ENCODE data around the gene MYO10.

The MYO10 gene

DNA sequence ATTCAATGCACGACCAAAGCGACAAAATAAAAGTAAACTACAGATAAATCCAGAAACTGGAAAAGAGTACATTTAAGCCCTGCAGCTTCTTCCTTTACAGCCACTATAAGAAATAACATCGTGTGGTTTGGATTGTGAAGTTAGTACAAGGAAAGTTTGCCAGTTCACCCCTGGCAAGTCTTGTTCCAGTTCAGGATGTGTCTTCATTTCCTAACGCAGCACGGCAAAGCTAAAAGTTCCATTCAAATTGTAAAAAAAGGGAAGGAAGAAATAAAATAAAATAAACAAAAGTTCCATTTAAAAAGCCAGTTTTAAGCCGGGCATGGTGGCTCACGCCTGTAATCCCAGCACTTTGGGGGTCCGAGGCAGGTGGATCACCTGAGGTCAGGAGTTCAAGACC lies 236.0 kb downstream of the MYO10 start:
- no peaks in the 10 kb centered on the region for H3K36me3 ChIP-seq (ENCODE audit: insufficient read depth)
- TF ChIP-seq, protein P1, sequence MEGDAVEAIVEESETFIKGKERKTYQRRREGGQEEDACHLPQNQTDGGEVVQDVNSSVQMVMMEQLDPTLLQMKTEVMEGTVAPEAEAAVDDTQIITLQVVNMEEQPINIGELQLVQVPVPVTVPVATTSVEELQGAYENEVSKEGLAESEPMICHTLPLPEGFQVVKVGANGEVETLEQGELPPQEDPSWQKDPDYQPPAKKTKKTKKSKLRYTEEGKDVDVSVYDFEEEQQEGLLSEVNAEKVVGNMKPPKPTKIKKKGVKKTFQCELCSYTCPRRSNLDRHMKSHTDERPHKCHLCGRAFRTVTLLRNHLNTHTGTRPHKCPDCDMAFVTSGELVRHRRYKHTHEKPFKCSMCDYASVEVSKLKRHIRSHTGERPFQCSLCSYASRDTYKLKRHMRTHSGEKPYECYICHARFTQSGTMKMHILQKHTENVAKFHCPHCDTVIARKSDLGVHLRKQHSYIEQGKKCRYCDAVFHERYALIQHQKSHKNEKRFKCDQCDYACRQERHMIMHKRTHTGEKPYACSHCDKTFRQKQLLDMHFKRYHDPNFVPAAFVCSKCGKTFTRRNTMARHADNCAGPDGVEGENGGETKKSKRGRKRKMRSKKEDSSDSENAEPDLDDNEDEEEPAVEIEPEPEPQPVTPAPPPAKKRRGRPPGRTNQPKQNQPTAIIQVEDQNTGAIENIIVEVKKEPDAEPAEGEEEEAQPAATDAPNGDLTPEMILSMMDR (conservative IDR thresholded peaks at IDR 0.05; ENCODE audit: low read depth, low read length) = no peak

DNA sequence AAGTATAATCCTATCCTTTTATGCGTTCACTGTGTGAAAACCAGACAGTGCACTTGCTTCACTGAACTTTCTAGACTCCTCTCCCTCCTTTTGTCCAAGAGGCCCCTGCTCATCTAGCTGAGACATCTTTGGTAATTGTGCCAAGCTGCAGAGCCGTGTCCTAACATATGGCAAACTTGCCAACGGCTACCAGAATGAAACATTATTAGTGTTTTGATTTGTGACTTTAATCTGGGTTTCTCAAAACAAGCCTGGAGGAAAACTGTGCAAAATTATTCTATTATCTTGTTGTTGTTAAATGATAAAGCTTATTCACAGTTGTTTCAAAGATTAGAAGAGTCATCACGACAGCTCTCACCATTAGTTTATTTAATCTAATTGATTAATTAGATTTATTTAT lies 240.3 kb downstream of the MYO10 start:
- Histone ChIP-seq H4K20me1 (ENCODE audit: insufficient read depth) (no peaks in the 10 kb centered on the region), H3K27ac (no peak overlapping the region), H2AFZ (ENCODE audit: low read depth) (no peak overlapping the region), H3K9ac (no peak overlapping the region), H3K27me3 (ENCODE audit: insufficient read depth, low read depth) (no peaks in the 10 kb centered on the region), H3K79me2 (ENCODE audit: insufficient read depth, low read depth) (no peaks in the 10 kb centered on the region), H3K36me3 (ENCODE audit: insufficient read depth) (no peaks in the 10 kb centered on the region), H3K4me1 (ENCODE audit: low read depth, poor library complexity, severe bottlenecking) (no peaks in the 10 kb centered on the region), H3K4me3 (IDR thresholded peaks at IDR 0.05; ENCODE audit: insufficient read depth, low read depth, low read length) (no peak overlapping the region), H3K4me2 (no peak overlapping the region)
- TF ChIP-seq, protein P1 (conservative IDR thresholded peaks at IDR 0.05; ENCODE audit: low read depth, low read length) = no peak

More for the DNA sequence above, 236.0 kb downstream of the MYO10 start:
- Histone ChIP-seq H3K4me2 (no peak overlapping the region), H3K4me3 (IDR thresholded peaks at IDR 0.05; ENCODE audit: insufficient read depth, low read depth, low read length) (no peak overlapping the region), H4K20me1 (ENCODE audit: insufficient read depth) (no peaks in the 10 kb centered on the region), H3K27ac (no peak overlapping the region), H3K27me3 (ENCODE audit: insufficient read depth, low read depth) (no peaks in the 10 kb centered on the region), H3K79me2 (ENCODE audit: insufficient read depth, low read depth) (no peaks in the 10 kb centered on the region), H3K4me1 (ENCODE audit: low read depth, poor library complexity, severe bottlenecking) (no peaks in the 10 kb centered on the region), H3K9ac (no peak overlapping the region), H2AFZ (ENCODE audit: low read depth) (no peak overlapping the region)

DNA sequence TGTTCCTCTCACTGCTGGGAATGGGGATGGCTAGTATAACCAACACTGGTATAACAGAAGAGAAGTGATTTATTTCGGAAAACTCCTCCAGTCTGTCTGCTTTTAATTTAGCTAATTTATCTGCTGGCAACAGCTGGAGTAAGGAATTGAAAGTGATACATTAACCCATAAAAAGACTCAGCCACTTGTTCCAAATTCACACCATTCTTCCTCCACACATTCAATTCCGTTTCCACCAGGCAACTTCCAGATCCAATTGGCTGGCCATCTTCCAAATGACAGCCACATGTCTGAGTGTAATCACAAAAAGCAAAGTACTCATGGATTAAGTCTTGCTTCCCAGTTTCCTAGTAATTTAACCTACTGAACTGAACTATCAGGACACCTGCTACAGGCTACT lies 242.2 kb downstream of the MYO10 start:
- H3K9ac ChIP-seq = no peak overlapping the region
- TF ChIP-seq, protein P1 (conservative IDR thresholded peaks at IDR 0.05; ENCODE audit: low read depth, low read length) = no peak
- H3K27ac ChIP-seq = no peak overlapping the region
- H3K79me2 ChIP-seq (ENCODE audit: insufficient read depth, low read depth) = no peaks in the 10 kb centered on the region
- no peaks in the 10 kb centered on the region for H4K20me1 ChIP-seq (ENCODE audit: insufficient read depth)
- no peak overlapping the region for H2AFZ ChIP-seq (ENCODE audit: low read depth)
- no peaks in the 10 kb centered on the region for H3K4me1 ChIP-seq (ENCODE audit: low read depth, poor library complexity, severe bottlenecking)
- H3K4me3 ChIP-seq (IDR thresholded peaks at IDR 0.05; ENCODE audit: insufficient read depth, low read depth, low read length) = no peak overlapping the region
- H3K36me3 ChIP-seq (ENCODE audit: insufficient read depth) = no peaks in the 10 kb centered on the region
- no peaks in the 10 kb centered on the region for H3K27me3 ChIP-seq (ENCODE audit: insufficient read depth, low read depth)
- H3K4me2 ChIP-seq = no peak overlapping the region

DNA sequence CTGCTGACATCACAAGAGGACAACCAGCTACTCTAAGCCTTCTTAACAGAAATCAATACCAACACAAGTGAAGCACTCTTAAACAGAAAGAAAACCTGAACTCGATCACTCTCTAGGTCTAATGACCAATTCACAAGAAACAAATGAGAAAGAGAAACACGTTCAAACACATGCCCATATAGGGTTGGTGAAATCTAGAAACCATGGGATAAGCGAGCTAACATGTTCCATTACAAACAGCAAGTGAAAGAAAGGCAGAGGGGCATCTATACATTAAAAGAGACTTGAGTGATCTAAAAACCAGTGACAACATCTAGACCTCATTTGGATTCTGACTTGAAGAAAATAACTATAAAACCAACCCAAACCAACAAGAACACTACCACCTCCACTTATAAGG lies 244.4 kb downstream of the MYO10 start:
- TF ChIP-seq, protein P1 (conservative IDR thresholded peaks at IDR 0.05; ENCODE audit: low read depth, low read length) = no peak
- H3K4me3 ChIP-seq (IDR thresholded peaks at IDR 0.05; ENCODE audit: insufficient read depth, low read depth, low read length) = no peak overlapping the region
- H3K36me3 ChIP-seq (ENCODE audit: insufficient read depth) = no peaks in the 10 kb centered on the region

More for the DNA sequence above, 244.4 kb downstream of the MYO10 start:
- no peak overlapping the region for H2AFZ ChIP-seq (ENCODE audit: low read depth)
- H3K4me2 ChIP-seq = no peak overlapping the region
- no peaks in the 10 kb centered on the region for H4K20me1 ChIP-seq (ENCODE audit: insufficient read depth)
- no peaks in the 10 kb centered on the region for H3K4me1 ChIP-seq (ENCODE audit: low read depth, poor library complexity, severe bottlenecking)
- H3K27me3 ChIP-seq (ENCODE audit: insufficient read depth, low read depth) = no peaks in the 10 kb centered on the region
- no peak overlapping the region for H3K9ac ChIP-seq
- no peaks in the 10 kb centered on the region for H3K79me2 ChIP-seq (ENCODE audit: insufficient read depth, low read depth)
- no peak overlapping the region for H3K27ac ChIP-seq
